Fibroblast of lung (primary cell): Measurements from ENCODE around the gene BCL2L11.

Experiments used
- EZH2 ChIP-seq: IDR thresholded peaks from 2 replicates; pipeline ENCODE4 v1.5.1; 2012; ENCODE audit warnings: low read length, control low read depth, mild to moderate bottlenecking; ENCODE audit errors: missing control alignments
- TF ChIP-seq, protein P1 (sequence below), 2 donors: IDR thresholded peaks in 1 of 2; conservative IDR thresholded peaks in 1 of 2; 1 replicate in 1 of 2; 2 replicates in 1 of 2; pipeline ENCODE4 v1.5.1; 2011 to 2012; ENCODE audit warnings: low read length in 2 of 2, control low read depth in 1 of 2, inconsistent platforms in 1 of 2, low read depth in 1 of 2, mild to moderate bottlenecking in 1 of 2

DNA sequence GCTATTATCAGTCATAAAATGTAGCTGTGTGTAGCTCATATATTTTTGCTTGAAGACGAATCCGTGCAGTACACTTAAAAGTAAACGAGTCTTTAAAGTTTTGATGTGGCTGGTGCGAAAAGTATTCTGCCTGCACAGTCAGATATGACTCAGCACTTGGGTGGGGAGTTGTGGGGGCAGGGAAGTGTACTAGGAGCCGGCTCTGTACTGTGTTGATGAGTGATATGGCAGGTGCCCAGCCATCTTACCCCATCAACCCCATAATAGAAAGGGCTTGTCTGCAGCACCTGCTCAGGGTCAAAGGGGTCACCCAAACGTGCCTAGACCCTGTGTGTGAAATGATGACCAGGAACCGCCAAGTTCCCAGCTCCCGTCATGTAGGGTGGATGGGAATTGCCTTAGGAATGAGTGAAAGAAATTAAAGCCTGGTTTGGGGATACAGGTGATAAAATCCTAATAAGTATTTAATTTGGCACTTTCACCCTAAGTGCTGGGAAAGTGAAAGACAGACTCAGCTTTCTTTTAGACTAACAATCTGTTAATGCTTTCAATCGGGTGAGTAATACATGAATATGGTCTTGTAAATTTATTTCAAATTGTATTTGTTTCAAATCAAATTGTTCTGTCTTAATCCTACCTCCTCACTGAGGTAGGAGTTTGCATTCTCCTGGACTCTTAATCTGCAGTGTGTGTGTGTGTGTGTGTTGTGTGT, 48.0 kb downstream of the BCL2L11 start:
- TF ChIP-seq, protein P1, sequence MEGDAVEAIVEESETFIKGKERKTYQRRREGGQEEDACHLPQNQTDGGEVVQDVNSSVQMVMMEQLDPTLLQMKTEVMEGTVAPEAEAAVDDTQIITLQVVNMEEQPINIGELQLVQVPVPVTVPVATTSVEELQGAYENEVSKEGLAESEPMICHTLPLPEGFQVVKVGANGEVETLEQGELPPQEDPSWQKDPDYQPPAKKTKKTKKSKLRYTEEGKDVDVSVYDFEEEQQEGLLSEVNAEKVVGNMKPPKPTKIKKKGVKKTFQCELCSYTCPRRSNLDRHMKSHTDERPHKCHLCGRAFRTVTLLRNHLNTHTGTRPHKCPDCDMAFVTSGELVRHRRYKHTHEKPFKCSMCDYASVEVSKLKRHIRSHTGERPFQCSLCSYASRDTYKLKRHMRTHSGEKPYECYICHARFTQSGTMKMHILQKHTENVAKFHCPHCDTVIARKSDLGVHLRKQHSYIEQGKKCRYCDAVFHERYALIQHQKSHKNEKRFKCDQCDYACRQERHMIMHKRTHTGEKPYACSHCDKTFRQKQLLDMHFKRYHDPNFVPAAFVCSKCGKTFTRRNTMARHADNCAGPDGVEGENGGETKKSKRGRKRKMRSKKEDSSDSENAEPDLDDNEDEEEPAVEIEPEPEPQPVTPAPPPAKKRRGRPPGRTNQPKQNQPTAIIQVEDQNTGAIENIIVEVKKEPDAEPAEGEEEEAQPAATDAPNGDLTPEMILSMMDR (conservative IDR thresholded peaks at IDR 0.05 in 1 of 2, IDR thresholded peaks at IDR 0.05 in 1 of 2; ENCODE audit: low read depth in 1 of 2, low read length in 2 of 2): no peak
- TF ChIP-seq EZH2: no peak
